Tibial artery (tissue), 4 donors: ENCODE measurements around the gene SURF6.
"Not testable (repeated sequence)": the region's sequence is repeated elsewhere in the genome, so short reads cannot be mapped to it uniquely, and the experiment has no call there.

Source experiments
- DNase-seq, 2 donors: peaks; one replicate each; pipeline ENCODE4 v3.0.0-alpha.2; 2019
- H3K27ac ChIP-seq, 2 donors: fragments of 200-600 bp; sonication (generic) in 1 of 2; 1 replicate in 1 of 2; 2 replicates in 1 of 2; pipeline ENCODE4 v1.5.1; 2018 to 2019; ENCODE audit warnings: mild to moderate bottlenecking in 1 of 2
- H3K27me3 ChIP-seq, 2 donors: fragments of 200-600 bp; sonication (generic) in 1 of 2; one replicate each; pipeline versions ENCODE4 v1.5.1 to v1.6.0; 2016 to 2019
- H3K36me3 ChIP-seq, 3 donors: fragments of 200-600 bp; sonication (generic) in 2 of 3; one replicate each; pipeline ENCODE4 v1.5.1; 2016 to 2019; ENCODE audit warnings: mild to moderate bottlenecking in 2 of 3
- H3K4me1 ChIP-seq, 4 donors: fragments of 200-600 bp; sonication (generic) in 2 of 4; 1 replicate in 3 of 4; 2 replicates in 1 of 4; pipeline ENCODE4 v1.5.1; 2016 to 2019
- H3K4me3 ChIP-seq, 2 donors: fragments of 200-600 bp; sonication (generic) in 1 of 2; 1 replicate in 1 of 2; 2 replicates in 1 of 2; pipeline ENCODE4 v1.5.1; 2018 to 2019; ENCODE audit warnings: mild to moderate bottlenecking in 2 of 2
- H3K9me3 ChIP-seq, 3 donors: fragments of 200-600 bp; sonication (generic) in 1 of 3; one replicate each; pipeline ENCODE4 v1.5.1; 2016 to 2019
- intact Hi-C: fragments of 100-400 bp; cut with DNase I; formaldehyde crosslinking; loops from one replicate; pipeline ENCODE4 v1.15.0; 2023; ENCODE audit warnings: low total_unique reads
- TF ChIP-seq, protein P1 (sequence below), 2 experiments: fragments of 200-600 bp in 1 of 2; fragments of 450-650 bp in 1 of 2; IDR thresholded peaks; one replicate each; pipeline ENCODE4 v1.5.1; 2017 to 2019; ENCODE audit warnings: antibody characterized with exemption in 2 of 2, mild to moderate bottlenecking in 1 of 2, moderate library complexity in 1 of 2

The SURF6 gene

DNA sequence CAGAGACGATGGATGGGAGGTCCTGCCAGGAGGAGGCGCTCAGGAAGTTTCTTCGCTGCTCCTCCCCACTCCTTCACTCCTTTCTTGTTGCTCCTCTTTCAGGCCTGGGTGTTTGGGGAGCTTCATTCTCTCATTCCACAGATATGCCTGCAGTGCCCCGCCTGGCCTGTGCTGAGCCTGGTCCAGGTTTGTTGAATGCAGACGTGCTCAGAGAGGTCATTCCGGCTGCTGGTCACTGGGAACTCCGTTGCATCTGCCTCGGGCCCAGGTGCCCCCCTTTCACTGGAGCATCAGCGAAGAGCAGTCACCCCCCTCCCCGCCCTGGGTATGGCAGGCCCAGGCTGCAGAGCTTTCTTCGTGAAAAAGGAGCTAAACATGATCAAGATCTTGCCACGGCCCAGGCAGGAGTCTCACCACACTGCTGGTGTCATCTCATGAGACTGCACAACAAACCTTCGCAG, 15.5 kb downstream of the SURF6 start:
- Histone ChIP-seq H3K36me3 (no peaks in the 10 kb centered on the region), H3K9me3 (no peaks in the 10 kb centered on the region), H3K4me1 (no peaks in the 10 kb centered on the region), H3K27ac (no peak overlapping the region), H3K4me3 (no peak overlapping the region), H3K27me3 (no peaks in the 10 kb centered on the region)
- TF ChIP-seq, protein P1, sequence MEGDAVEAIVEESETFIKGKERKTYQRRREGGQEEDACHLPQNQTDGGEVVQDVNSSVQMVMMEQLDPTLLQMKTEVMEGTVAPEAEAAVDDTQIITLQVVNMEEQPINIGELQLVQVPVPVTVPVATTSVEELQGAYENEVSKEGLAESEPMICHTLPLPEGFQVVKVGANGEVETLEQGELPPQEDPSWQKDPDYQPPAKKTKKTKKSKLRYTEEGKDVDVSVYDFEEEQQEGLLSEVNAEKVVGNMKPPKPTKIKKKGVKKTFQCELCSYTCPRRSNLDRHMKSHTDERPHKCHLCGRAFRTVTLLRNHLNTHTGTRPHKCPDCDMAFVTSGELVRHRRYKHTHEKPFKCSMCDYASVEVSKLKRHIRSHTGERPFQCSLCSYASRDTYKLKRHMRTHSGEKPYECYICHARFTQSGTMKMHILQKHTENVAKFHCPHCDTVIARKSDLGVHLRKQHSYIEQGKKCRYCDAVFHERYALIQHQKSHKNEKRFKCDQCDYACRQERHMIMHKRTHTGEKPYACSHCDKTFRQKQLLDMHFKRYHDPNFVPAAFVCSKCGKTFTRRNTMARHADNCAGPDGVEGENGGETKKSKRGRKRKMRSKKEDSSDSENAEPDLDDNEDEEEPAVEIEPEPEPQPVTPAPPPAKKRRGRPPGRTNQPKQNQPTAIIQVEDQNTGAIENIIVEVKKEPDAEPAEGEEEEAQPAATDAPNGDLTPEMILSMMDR (IDR thresholded peaks at IDR 0.05): no peak
- intact Hi-C loops: loop anchor here (10.0 kb wide), 1 partner anchor 136 kb away; no protein-coding TSS in a partner anchor
- DNase-seq: no peak

DNA sequence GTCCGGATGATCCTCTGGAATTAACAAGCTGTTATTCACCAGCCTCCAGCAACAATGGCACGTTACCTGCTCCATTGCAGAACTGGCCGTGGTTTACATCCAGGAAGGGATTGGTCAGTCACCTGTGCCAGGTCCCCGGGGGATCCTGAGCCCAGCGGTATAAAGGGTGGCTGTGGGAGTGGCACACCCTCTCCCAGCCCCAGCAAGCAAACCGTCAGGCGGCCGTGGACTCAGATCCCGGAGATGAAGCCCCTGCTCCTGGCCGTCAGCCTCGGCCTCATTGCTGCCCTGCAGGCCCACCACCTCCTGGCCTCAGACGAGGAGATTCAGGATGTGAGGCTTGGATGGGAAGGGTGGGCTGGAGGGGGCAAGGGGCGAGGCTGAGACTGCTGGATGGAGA, 18.4 kb downstream of the SURF6 start:
- H3K27ac ChIP-seq, intact Hi-C loops, H3K27me3 ChIP-seq, H3K4me3 ChIP-seq, H3K4me1 ChIP-seq, H3K36me3 ChIP-seq, H3K9me3 ChIP-seq: not testable (repeated sequence)
- DNase-seq: peak in 1 of 2 donors; percentile 44

DNA sequence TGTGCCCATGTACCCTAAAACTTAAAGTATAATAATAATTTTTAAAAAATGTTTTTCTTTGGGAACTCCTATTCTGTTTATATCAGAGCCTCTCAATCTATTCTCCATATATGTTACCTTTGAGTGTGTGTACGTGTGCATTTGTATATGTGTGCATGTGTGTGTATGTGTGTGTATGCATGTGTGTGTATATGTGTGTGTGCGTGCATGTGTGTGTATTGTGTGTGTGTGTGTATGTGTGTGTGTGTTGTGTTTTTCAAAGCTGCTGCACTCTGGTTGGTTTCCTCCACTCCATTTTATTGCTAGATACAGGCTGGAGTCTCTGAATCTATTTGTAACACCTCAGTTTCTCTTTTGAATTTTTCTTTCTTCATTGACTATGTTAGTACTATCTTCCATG, 20.0 kb downstream of the SURF6 start:
- H3K27ac ChIP-seq: no peak overlapping the region
- intact Hi-C loops: no loop called here
- DNase-seq: no peak
- H3K4me3 ChIP-seq: no peak overlapping the region
- TF ChIP-seq, protein P1 (IDR thresholded peaks at IDR 0.05): no peak
- no peaks in the 10 kb centered on the region for H3K27me3 ChIP-seq
- no peaks in the 10 kb centered on the region for H3K4me1 ChIP-seq
- no peaks in the 10 kb centered on the region for H3K36me3 ChIP-seq
- H3K9me3 ChIP-seq: no peaks in the 10 kb centered on the region

DNA sequence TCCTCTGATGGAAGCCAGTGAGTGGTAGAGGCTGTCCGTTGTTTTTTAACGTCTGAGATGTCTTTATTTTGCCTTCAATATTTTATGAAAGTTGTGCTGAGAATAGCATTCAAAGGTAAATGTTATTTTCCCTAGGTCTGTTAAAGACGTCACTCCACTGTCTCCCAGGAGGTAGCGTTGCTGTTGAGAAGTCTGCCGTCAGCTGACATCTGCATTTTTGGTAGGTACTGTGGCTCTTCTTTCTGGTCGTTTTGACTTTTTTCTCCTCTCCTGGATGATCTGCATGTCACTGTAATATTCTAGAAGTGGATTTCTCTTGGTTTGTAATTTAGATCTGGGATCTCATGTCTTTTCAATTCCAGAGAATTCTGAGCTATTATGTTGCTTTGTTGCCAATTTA, 26.4 kb downstream of the SURF6 start:
- Histone ChIP-seq H3K4me1 (no peaks in the 10 kb centered on the region), H3K27me3 (peaks cover 0 to 20% of the 10 kb centered on the region in 2 donors), H3K36me3 (no peaks in the 10 kb centered on the region), H3K4me3 (no peak overlapping the region), H3K9me3 (no peaks in the 10 kb centered on the region), H3K27ac (no peak overlapping the region)
- no peak for DNase-seq
- TF ChIP-seq, protein P1 (IDR thresholded peaks at IDR 0.05): no peak
- intact Hi-C loops: no loop called here

DNA sequence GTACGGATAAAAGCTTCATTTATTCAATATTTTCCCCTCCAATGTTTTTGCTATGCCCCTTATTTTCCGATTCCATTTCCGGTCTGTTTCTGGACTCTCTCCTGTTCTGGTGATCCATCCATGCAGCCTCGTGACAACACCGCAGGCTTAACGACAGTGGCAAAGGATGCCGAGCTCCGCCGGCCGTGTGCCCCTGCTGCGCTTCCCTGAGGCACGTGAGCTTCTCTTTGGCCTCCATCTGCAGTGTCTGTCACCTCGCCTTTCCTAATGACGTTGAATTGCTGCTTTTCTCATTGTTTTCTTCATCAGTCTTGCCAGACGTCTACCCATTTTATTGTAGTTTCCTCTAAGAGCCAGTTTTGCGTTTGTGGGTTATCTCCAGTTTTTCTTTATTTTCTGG, 28.7 kb downstream of the SURF6 start:
- no peak for DNase-seq
- H3K9me3 ChIP-seq: no peaks in the 10 kb centered on the region

DNA sequence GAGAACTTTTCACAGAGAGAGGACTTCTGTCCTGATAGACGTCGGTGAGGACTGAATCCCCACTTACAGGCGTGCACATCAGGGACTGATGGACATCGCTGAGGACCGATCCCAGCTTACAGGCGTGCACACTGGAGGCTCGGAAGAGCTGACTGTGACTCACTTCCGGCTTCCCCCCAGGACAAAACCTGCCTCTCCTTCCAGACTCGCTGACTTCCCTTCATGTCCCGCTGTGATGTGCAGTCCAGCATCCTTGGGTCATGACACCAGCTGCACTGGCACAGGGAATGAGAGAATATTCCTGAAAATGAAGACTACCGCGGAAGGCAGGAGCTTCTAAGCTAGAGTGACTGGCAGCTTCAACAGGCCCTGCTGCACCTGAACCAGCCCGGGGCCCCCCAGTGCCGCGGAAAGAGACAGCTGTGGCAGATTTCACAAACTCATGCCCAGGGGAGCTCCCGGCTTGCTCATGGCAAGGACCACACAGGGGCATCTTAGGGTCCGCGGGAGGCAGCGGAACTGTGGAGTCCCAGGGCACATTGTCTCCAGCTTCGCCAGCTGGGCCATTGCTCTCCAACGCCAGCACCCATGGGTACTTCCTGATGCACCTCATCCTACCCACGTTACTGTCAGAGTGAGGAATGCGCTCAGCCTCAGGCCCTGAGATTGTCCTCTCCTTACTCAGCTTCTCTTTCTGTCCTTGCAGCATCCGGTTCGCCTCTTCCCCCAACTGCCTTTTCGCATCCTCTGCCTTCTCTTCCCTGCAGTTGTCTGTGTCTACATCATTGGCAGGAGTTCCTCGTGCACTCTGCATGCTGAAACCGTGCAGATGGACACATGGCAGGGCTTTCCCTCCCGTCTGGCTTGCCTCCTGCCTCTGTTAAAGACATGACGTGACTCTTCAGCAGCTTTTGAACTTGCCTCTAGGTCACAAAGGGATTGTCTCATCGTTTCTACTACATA, 29.5 kb downstream of the SURF6 start:
- no peaks in the 10 kb centered on the region for H3K36me3 ChIP-seq
- peaks cover 0 to 41% of the 10 kb centered on the region in 2 donors for H3K27me3 ChIP-seq
- no peak for DNase-seq
- intact Hi-C loops: no loop called here
- H3K4me1 ChIP-seq: no peaks in the 10 kb centered on the region
- TF ChIP-seq, protein P1 (IDR thresholded peaks at IDR 0.05): no peak
- no peak overlapping the region for H3K4me3 ChIP-seq
- no peak overlapping the region for H3K27ac ChIP-seq
- H3K9me3 ChIP-seq: no peaks in the 10 kb centered on the region

More for the DNA sequence above, 28.7 kb downstream of the SURF6 start:
- TF ChIP-seq, protein P1 (IDR thresholded peaks at IDR 0.05): no peak
- Histone ChIP-seq H3K27ac (no peak overlapping the region), H3K4me1 (no peaks in the 10 kb centered on the region), H3K4me3 (no peak overlapping the region), H3K36me3 (no peaks in the 10 kb centered on the region), H3K27me3 (peaks cover 0 to 40% of the 10 kb centered on the region in 2 donors)
- intact Hi-C loops: no loop called here
